GM18870 (cell line): Measurements from ENCODE around the gene DNAJB6.

Experiments
- ATAC-seq: cut with Tn5 transposase; IDR thresholded peaks from one replicate; pipeline ENCODE4 v1.9.1; 2021; ENCODE audit warnings: moderate library complexity; ENCODE audit not compliant: unreplicated experiment

Gene DNAJB6

GRCh38 chr7:157336383-157337315, at the start of gene DNAJB6:
DNAJB6 (plus strand) TSS chr7:157337004; CDS start chr7:157358573, 21,569 bp downstream.
- ATAC-seq: peak; percentile 58

GRCh38 chr7:157291404-157292080, 45.3 kb upstream of the DNAJB6 start:
- ATAC-seq: no peak

DNA sequence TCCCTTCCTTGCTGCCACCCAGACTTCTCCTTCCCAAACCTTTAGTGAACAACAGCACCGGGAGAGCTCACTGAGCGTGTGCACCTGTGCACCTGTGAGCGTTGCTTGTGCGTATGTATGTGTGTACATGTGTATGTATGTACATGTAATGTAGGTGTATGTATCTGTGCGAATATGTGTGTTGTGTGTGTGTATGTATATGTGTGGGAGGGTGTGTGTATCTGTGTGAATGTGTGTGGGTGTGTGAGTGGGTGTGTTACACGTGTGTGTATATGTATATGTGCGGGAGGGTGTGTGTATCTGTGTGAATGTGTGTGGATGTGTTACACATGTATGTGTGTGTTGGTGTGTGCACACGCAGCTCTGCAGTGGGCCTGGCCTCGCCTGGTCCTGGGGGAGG, 44.5 kb upstream of the DNAJB6 start:
- ATAC-seq: no peak

DNA sequence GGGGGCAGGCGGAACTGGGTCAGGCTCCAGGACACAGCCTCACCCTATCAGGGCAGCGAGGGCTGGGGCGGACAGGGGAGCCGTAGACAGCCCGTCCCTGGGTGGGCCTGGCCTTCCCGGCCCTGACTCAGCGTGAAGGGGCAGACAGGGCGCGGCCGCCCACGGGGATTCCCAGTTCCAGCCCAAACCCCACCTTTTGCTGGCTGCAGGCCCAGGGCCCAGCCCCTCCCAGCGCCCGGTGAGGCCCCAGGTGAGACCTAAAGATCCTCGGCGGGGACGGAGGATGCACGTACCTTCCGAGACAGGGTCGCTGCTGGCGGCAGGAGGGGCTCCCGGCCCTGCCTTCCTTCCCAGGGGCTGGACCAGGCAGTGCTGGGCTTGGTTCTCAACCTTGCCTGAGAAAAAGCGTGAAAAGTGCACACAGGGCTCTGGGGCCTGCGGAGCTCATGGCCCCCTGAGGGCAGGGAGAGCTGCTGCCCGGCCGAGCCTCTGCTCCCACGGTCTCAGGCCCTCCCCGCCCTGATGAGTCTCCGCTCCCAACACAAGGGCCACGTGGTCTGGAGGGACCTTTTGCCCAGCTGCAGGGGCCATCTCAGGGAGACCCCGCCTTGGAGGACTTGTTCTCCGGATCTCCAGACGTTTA, 43.9 kb upstream of the DNAJB6 start:
- no peak for ATAC-seq

DNA sequence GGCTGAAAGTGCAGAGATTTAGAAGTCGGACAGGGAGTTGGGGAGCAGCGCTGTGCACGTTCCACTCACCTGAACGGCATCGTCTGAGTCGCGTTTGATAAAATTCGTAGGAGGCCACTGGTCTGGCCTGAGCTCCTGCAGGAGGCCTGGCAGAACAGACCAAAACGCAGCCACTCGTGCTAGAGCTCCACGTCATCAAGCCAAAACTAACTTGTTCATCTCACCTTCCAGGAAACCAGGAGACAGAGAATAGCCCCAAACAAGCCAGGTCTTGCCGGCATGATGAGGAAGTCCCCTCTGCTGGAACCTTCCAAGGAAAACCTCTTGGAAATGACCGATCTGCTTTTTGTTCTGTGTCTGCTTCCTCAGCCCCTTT, 43.4 kb upstream of the DNAJB6 start:
- no peak for ATAC-seq

DNA sequence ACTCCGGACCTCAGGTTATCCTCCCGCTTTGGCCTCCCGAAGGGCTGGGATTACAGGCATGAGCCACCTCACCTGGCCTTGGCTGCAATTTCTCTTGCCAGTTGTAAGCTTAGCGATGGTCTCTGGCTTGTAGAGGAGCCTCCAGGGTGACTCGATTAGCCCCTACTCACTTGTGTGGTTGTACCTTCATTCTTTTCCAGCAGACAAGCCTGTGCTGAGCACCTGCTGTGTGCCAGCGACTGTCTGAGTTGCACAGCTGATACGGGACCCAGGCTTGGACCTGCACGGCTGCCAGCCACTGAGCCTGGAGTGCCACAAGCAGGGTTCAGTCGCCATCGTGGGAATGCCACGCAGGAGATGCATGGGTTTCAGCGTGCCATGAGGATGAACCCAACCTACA, 42.0 kb upstream of the DNAJB6 start:
- ATAC-seq: no peak

DNA sequence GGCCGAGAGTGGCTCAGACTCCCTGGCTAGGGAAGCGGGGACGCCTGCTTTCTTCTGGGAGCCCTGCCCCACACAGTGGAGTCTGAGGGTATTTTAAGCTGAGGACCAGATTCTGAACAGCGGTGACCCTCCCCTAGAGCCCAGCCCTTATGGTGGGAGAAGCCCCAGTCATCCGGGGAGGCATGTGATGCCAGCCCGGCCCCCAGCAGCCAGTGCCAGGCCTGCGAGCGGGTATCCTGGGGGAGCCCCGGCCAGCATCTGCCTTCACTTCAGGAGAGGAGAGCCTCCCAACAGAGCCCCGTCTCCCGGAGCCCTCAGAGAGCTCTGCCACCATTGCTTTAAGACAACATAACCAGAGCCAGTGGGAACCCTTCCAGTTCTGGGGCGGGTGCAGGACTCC, 41.5 kb upstream of the DNAJB6 start:
- ATAC-seq: no peak

- no peak for ATAC-seq
Observed at GRCh38 chr7:157297185-157297584, 39.6 kb upstream of the DNAJB6 start.

DNA sequence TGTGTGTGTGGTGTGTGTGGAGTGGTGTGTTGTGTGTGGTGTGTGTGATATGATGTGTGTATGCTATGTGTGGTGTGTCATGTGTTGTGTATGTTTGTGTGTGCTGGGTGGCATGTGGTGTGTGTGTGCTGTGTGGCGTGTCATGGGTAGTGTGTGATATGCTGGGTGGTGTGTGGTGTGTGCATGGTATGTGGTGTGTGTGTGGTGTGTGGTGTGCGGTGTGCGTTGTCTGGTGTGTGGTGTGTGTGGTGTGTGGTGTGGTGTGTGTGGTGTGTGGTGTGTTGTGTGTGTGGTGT, 37.5 kb upstream of the DNAJB6 start:
- no peak for ATAC-seq

DNA sequence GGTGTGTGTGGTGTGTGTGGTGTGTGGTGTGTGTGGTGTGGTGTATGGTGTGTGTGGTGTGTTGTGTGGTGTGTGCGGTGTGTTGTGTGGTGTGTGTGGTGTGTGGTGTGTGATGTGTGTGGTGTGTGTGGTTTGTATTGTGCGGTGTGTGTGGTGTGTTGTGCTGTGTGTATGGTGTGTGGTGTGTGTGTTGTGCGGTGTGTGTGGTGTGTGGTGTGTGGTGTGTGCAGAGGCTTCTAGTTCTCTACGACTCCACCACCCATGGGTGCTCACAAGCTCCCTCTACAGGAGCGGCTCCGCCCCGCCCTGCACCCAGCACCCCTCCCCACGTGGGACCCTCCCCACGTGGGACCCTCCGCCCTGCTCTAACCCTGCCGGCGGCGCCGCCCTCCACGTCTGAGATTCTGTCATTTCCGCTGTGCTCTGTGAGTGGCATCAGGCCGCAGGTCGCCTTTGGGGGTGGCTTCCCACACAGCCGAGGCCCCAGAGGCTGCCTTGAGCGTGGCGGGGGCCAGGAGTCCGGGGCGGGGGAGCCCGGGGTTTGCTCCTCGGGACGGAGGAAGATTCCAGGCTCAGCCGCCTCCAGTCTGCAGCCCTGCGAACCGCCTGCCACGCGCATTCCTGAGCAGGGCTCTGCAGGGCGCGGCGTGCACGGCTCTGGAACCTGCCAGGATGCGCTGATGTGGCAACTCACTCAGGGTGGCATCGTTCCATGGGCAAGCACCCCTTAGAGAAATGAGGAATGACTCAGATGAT, 37.0 kb upstream of the DNAJB6 start:
- no peak for ATAC-seq

DNA sequence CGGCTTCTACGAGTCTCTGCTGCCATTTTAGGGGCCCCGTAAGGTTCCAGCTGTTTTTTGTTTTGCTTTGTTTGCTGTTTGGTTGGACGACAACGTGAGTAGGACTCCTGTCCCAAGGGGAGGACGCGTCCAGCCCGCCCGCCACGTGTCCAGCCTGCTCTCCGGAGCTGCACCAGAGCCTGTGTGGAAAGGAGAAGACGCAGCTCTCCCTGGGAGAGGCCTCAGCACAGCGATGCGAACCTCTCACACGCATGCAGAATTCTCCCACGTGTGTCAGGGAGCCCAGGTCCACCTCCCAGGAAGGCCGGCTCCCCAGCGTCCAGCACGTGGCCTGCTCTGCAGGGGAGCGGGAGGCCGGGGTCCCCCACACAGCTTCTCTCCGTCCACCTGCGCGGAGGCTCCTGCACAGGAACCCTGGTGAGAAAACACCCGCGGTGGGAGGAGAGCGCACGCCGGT, 36.4 kb upstream of the DNAJB6 start:
- ATAC-seq: no peak

DNA sequence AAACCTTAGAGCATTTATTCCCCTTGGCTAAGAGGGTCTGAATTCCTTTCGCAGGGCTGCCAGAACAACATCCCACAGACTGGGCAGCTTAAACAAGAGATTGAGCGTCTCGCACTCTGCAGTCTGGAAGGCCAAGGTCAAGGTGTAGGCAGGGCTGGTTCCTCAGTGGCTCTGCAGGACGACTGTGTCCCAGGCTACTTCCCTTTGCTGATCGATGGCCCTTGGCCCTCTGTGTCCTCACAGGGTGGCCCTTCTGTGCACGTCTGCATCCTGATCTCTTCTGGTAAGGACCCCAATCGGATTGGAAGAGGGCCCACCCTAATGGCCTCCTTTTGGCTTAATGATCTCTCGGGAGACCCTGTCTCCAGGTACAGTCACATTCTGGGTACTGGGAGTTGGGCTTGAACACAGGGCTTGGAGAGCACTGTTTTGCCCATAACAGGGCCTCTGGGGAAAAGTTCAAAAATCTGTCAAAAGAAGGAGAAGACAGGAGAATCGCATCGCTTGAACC, 35.1 kb upstream of the DNAJB6 start:
- ATAC-seq: no peak

DNA sequence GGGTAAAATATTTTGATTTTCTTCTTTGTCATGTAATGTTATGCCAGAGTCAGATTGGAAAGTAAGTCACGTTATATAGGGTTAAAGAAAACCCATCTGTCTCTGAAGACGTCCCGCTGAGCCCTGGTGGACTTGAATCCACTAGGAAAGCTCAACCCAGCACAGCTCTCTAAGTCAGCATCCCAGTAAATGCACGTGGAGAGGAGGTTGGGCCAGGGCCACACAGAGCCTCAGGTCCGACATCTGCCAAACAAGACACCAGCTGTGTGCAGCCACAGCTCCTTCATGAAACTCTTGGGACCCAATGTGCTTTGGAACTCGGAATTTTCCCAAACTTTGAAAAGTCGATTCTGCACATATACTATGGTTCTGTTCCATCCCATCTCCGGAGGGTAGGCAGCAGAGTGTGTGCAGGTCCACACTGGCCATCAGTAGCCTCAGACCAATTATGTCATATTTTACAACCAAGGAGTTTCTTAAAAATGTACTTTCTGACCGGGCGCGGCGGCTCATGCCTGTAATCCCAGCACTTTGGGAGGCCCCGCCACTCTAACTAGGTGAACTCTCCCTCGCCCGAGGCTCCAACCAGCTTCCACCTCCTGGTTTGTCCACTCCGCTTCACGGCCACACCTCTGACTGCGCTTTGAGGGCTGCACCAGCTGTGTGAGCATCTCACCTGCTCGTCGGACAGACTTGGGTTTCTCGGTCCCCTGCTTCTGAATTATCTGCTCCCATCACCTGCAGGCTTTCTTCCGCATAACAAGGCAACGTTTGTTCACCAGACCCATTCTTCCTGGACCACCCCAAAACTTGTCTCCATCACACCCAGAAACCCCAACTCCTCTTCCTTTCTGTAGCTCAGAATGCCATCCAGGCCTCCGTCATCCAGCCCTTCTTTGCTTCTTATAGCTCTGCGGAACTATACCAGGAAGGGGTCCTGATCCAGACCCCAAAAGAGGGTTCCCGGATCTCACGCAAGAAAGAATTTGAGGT, 29.7 kb upstream of the DNAJB6 start:
- ATAC-seq: no peak

- no peak for ATAC-seq
Observed at GRCh38 chr7:157309988-157310668, 26.7 kb upstream of the DNAJB6 start.

GRCh38 chr7:157310676-157311185, 26.1 kb upstream of the DNAJB6 start:
- ATAC-seq: no peak

- no peak for ATAC-seq
Observed at GRCh38 chr7:157312941-157313340, 23.9 kb upstream of the DNAJB6 start.

DNA sequence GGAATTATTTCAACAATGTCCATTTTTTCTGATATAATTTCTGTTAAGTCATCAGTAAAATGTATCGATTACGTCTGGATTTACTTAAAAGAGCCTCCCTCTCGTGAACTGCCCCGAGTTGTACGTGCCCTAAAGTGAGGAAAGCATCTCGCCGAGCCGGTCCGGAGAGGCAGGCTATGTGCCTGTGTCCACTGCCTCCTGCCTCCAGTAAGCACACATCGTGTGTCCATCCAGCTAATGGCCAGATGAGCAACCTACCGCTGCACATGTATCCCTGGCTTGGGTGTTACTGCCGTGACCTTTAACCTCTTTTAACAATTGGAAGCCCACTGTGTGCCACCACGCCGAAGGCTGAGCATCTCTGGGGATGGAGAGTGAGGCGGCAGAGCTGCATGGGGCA, 23.2 kb upstream of the DNAJB6 start:
- ATAC-seq: no peak

DNA sequence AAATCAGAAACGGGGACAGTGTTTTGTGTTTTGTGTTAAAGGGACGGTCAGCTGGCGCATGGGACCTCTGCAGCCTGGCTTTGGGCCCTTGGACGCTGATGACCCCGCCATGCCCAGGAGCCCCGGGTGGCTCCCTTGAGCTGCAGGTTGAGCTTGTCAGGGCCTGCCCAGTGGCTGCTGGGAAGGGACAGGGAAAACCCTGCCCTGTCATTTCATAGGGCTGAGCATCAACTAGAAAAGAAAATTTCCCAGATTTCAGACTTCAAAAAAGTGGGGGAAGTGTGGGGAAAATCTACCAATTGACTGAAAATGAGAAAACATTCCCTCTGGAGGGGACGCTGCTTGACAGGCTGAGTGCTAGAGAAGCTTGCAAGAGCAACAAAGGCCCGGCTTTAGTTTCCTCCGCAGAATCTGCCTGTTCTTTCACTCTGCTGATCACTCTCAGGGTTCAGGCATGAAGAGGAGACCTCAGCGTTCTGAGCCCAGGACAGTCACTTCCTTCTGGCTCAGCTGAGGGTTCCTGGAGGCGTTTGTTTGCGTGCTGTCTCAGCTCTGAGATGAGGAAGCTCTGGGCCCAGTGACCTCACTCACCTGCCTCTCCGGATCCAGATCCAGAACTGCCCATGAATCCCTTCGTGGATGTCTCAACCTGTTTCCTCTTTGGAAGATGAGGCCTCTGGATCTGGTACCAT, 18.6 kb upstream of the DNAJB6 start:
- ATAC-seq: peak; percentile 69
